Type B pancreatic cell (in vitro differentiated cells): ENCODE measurements around the gene CCDC3. TPM values are rescaled to one million over a fixed set of nuclear protein-coding genes. Genes with fewer than 3 reads are reported as not detected.

Experiments used
- DNase-seq: peaks from one replicate; pipeline ENCODE4 v3.0.0; 2021; ENCODE audit warnings: mixed read lengths; ENCODE audit not compliant: unreplicated experiment; ENCODE audit errors: extremely low spot score
- H3K27ac Mint-ChIP-seq: 2 replicates; pipeline ENCODE4 v1.8.0; 2021; ENCODE audit warnings: mild to moderate bottlenecking, mixed read lengths
- H3K27me3 Mint-ChIP-seq: 2 replicates; pipeline ENCODE4 v1.8.0; 2021; ENCODE audit warnings: mixed read lengths
- H3K36me3 Mint-ChIP-seq: 2 replicates; pipeline ENCODE4 v1.8.0; 2021; ENCODE audit warnings: mixed read lengths
- H3K4me1 Mint-ChIP-seq: one replicate; pipeline ENCODE4 v1.8.0; 2021; ENCODE audit warnings: mixed read lengths; ENCODE audit not compliant: unreplicated experiment
- H3K4me3 Mint-ChIP-seq: 2 replicates; pipeline ENCODE4 v1.8.0; 2021; ENCODE audit warnings: mild to moderate bottlenecking, mixed read lengths
- H3K9me3 Mint-ChIP-seq: 2 replicates; pipeline ENCODE4 v1.8.0; 2021; ENCODE audit warnings: mixed read lengths
- total RNA-seq: library from RNA; stranded (reverse); gene quantifications from 2 replicates; pipeline ENCODE4 v1.2.1, GENCODE V29; 2021; ENCODE audit warnings: low replicate concordance
- TF ChIP-seq, protein P1 (sequence below): fragments of 200-600 bp; sonication (generic); conservative IDR thresholded peaks from 2 replicates; pipeline ENCODE4 v1.5.0; 2021; ENCODE audit warnings: antibody characterized with exemption, mild to moderate bottlenecking

The CCDC3 gene
- total RNA-seq, 1 donor from 2014 or later, result 17.6 TPM

GRCh38 chr10:12916587-12916986, 84.9 kb downstream of the CCDC3 start:
- Mint-ChIP-seq H3K9me3 (peaks cover 12% of the 10 kb centered on the region), H3K27ac (no peak overlapping the region), H3K4me1 (peaks cover 8% of the 10 kb centered on the region), H3K4me3 (no peak overlapping the region), H3K27me3 (no peaks in the 10 kb centered on the region), H3K36me3 (no peaks in the 10 kb centered on the region)
- DNase-seq, result no peak
- TF ChIP-seq, protein P1, sequence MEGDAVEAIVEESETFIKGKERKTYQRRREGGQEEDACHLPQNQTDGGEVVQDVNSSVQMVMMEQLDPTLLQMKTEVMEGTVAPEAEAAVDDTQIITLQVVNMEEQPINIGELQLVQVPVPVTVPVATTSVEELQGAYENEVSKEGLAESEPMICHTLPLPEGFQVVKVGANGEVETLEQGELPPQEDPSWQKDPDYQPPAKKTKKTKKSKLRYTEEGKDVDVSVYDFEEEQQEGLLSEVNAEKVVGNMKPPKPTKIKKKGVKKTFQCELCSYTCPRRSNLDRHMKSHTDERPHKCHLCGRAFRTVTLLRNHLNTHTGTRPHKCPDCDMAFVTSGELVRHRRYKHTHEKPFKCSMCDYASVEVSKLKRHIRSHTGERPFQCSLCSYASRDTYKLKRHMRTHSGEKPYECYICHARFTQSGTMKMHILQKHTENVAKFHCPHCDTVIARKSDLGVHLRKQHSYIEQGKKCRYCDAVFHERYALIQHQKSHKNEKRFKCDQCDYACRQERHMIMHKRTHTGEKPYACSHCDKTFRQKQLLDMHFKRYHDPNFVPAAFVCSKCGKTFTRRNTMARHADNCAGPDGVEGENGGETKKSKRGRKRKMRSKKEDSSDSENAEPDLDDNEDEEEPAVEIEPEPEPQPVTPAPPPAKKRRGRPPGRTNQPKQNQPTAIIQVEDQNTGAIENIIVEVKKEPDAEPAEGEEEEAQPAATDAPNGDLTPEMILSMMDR, result no peak

GRCh38 chr10:12915637-12916168, 85.8 kb downstream of the CCDC3 start:
- H3K27ac Mint-ChIP-seq, result no peak overlapping the region
- H3K27me3 Mint-ChIP-seq, result no peaks in the 10 kb centered on the region
- TF ChIP-seq, protein P1, result no peak
- DNase-seq, result no peak
- H3K4me1 Mint-ChIP-seq, result no peaks in the 10 kb centered on the region
- no peak overlapping the region for H3K4me3 Mint-ChIP-seq
- peaks cover 12% of the 10 kb centered on the region for H3K9me3 Mint-ChIP-seq
- no peaks in the 10 kb centered on the region for H3K36me3 Mint-ChIP-seq

GRCh38 chr10:12914111-12914510, 87.4 kb downstream of the CCDC3 start:
- no peaks in the 10 kb centered on the region for H3K4me1 Mint-ChIP-seq

GRCh38 chr10:12911795-12912194, 89.7 kb downstream of the CCDC3 start:
- peaks cover 6% of the 10 kb centered on the region for H3K27me3 Mint-ChIP-seq
- H3K9me3 Mint-ChIP-seq, result peaks cover 22% of the 10 kb centered on the region
- no peak overlapping the region for H3K4me3 Mint-ChIP-seq
- peaks cover 7% of the 10 kb centered on the region for H3K36me3 Mint-ChIP-seq
- peaks cover 9% of the 10 kb centered on the region for H3K4me1 Mint-ChIP-seq
- TF ChIP-seq, protein P1, result no peak
- no peak for DNase-seq
- H3K27ac Mint-ChIP-seq, result no peak overlapping the region

More at GRCh38 chr10:12914111-12914510, 87.4 kb downstream of the CCDC3 start:
- Mint-ChIP-seq H3K27me3 (no peaks in the 10 kb centered on the region), H3K27ac (no peak overlapping the region), H3K36me3 (no peaks in the 10 kb centered on the region), H3K4me3 (no peak overlapping the region), H3K9me3 (peaks cover 12% of the 10 kb centered on the region)
- no peak for DNase-seq
- TF ChIP-seq, protein P1, result no peak

- peaks cover 6% of the 10 kb centered on the region for H3K27me3 Mint-ChIP-seq
- H3K27ac Mint-ChIP-seq, result no peak overlapping the region
- DNase-seq, result no peak
- H3K9me3 Mint-ChIP-seq, result peaks cover 23% of the 10 kb centered on the region
- H3K4me1 Mint-ChIP-seq, result peaks cover 9% of the 10 kb centered on the region
- peaks cover 7% of the 10 kb centered on the region for H3K36me3 Mint-ChIP-seq
- H3K4me3 Mint-ChIP-seq, result no peak overlapping the region
- TF ChIP-seq, protein P1, result no peak
These were observed 90.7 kb downstream of the CCDC3 start for GRCh38 chr10:12910835-12911234.

DNA sequence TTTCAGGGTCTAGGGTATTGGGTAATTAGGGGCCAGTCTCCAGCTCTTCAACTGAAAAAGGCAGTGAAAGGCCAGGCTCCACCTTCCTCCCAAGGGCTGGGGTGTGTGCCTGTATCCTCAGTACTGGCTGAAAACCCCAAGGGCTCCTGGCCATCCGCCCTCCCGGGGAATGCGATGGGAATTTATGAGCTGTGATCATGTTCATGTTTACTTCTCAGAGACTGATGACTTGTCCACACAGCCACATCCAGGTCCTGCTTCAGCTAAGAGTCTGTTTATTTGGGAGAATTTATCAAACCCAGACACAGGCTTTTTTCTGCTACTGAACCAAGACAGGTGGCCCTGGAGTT, 91.7 kb downstream of the CCDC3 start:
- H3K27ac Mint-ChIP-seq, result no peak overlapping the region
- H3K9me3 Mint-ChIP-seq, result peaks cover 23% of the 10 kb centered on the region
- H3K36me3 Mint-ChIP-seq, result peaks cover 7% of the 10 kb centered on the region
- TF ChIP-seq, protein P1, result no peak
- no peak for DNase-seq
- peaks cover 6% of the 10 kb centered on the region for H3K27me3 Mint-ChIP-seq
- no peak overlapping the region for H3K4me3 Mint-ChIP-seq
- H3K4me1 Mint-ChIP-seq, result peaks cover 9% of the 10 kb centered on the region
